GM15510 (cell line): ENCODE results near the gene JAKMIP2.

ENCODE experiments used
- POLR2A ChIP-seq: IDR thresholded peaks from 3 replicates; pipeline ENCODE4 v1.6.1; 2011; ENCODE audit warnings: borderline replicate concordance; ENCODE audit not compliant: insufficient read length; ENCODE audit errors: extremely low read depth

JAKMIP2 gene

GRCh38 chr5:147586832-147587231 is 195.7 kb downstream of the JAKMIP2 start:
- TF ChIP-seq POLR2A = no peak

DNA sequence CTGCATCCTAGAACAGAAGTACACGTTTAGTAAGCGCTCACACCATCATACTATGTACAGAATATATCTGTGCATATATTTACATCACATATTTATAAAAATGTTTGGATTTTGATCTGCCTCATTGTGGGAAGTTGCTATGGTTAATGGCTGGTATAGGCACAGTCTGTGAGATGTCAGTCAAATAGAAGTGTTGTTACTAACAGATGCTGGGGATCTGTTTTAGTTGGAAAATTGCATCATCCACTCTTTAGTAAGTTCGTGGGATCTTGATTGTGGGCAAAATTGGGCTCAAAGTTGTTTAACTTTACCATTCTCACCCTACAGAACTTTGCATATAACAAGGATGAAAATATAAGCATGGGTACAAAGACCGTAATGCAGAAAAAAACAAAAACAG is 196.3 kb downstream of the JAKMIP2 start:
- no peak for TF ChIP-seq POLR2A

- TF ChIP-seq POLR2A = no peak
Measured at GRCh38 chr5:147578228-147579024, 204.1 kb downstream of the JAKMIP2 start.

GRCh38 chr5:147576646-147577535 is 205.6 kb downstream of the JAKMIP2 start:
- no peak for TF ChIP-seq POLR2A

GRCh38 chr5:147575598-147575997 is 206.9 kb downstream of the JAKMIP2 start:
- TF ChIP-seq POLR2A = no peak

GRCh38 chr5:147573211-147573610 is 209.3 kb downstream of the JAKMIP2 start:
- TF ChIP-seq POLR2A = no peak

GRCh38 chr5:147568710-147569406 is 213.7 kb downstream of the JAKMIP2 start:
- no peak for TF ChIP-seq POLR2A

DNA sequence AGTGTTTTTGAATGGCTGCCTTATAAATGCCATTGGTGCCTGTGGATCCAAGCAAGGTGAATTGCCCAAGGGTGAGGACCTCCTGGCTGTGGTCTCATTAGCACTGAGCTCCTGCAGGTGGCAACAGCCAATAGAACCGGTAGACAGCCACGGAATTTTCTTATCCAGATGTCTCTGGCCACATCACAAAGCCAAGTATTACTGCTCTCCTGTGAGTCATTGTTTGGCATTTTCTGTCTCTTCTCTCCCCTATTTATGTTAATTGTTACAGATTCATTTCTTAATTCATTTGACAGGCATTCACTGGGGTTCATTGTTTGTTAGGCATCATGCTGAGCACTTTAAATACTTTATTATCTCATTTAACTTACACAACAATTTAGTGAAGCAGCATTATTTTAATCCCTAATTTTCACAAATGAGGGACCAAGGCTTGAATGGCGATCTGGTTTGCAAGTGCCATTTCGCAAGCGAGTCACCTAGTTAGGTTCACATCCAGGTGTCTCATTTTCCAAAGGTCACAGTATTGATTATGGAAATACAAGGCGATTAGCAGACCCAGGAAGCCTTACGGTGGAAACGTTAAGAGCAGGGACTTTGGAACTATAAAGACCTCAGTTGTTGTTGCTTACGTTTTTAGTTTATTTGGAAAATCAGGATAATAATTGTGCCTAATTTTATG is 214.5 kb downstream of the JAKMIP2 start:
- no peak for TF ChIP-seq POLR2A

- no peak for TF ChIP-seq POLR2A
Measured at GRCh38 chr5:147565524-147565923, 217.0 kb downstream of the JAKMIP2 start.

GRCh38 chr5:147564124-147564486 is 218.4 kb downstream of the JAKMIP2 start:
- no peak for TF ChIP-seq POLR2A

- TF ChIP-seq POLR2A = no peak
Measured at GRCh38 chr5:147563466-147564123, 218.9 kb downstream of the JAKMIP2 start.

GRCh38 chr5:147561435-147561834 is 221.1 kb downstream of the JAKMIP2 start:
- no peak for TF ChIP-seq POLR2A

DNA sequence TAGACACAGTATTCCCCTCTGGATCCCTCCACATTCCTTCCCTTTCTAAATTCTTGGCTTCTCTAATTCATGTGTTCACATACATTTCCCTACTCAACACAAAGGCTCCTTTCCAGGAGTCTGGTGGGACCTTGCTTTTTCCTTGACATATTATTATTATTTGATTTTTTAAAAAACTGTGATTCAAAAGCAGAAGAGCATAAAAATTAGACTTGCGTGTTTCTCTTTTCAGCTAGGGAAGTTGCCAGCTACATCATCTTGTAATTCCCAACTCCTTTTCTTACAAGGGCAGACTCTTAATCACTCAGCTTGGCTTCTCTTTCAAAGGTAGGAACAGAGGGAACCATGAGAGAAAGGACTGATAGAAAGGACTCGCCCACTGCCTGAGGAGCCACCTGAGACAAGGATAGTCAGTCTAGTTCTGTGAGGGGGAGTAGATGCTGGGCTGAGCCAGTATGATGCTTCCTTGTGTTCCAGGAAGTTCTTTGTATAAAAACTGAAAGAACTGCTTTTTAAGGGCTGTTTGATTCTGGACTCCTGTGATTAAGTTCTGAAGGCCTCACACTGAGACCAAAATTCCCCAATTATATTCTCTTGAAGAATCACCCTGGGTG is 221.7 kb downstream of the JAKMIP2 start:
- TF ChIP-seq POLR2A = no peak

DNA sequence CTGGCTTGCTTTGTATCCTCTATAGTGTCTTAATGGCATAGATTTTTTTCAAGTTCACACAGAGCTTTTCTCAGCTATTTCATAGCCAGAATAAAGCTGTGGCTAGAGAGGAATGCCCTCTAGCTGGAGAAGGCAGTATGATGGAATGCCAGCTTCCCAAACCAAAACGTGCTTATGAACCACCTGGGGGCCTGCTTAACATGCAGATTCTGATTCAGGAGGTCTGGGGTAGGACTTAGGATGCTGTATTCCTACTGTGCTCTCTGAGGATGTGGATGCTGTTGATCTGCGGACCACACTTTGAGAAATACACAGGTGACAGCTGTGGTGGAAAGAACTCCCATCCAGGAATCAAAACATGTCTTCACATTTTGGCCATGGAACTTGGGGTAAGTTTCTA is 222.8 kb downstream of the JAKMIP2 start:
- no peak for TF ChIP-seq POLR2A
